Stimulated activated naive CD8-positive, alpha-beta T cell treated with anti-CD3 and anti-CD28 coated beads, Interleukin-15, amount 100 ng/mL, for 72 hours (primary cell): ENCODE data around the gene DCST2.

ENCODE experiments used
- ATAC-seq: fragments of 150-1000 bp; cut with Tn5 transposase; 2 replicates; pipeline ENCODE4 v1.10.0; 2021; ENCODE audit warnings: mild to moderate bottlenecking, moderate library complexity
- DNase-seq, 2 donors: peaks; one replicate each; pipeline ENCODE4 v3.0.0; 2021 to 2022
- H3K27ac Mint-ChIP-seq, 2 donors: one replicate each; pipeline ENCODE4 v1.8.0; 2022; ENCODE audit warnings: mild to moderate bottlenecking in 2 of 2, mixed read lengths in 2 of 2, moderate library complexity in 2 of 2
- H3K27me3 Mint-ChIP-seq: one replicate; pipeline ENCODE4 v1.8.0; 2022; ENCODE audit warnings: mixed read lengths
- H3K4me1 Mint-ChIP-seq: one replicate; pipeline ENCODE4 v1.8.0; 2022; ENCODE audit warnings: mild to moderate bottlenecking, mixed read lengths
- H3K4me3 Mint-ChIP-seq, 2 donors: one replicate each; pipeline ENCODE4 v1.8.0; 2022; ENCODE audit warnings: mild to moderate bottlenecking in 2 of 2, mixed read lengths in 2 of 2, moderate library complexity in 1 of 2
- H3K9me3 Mint-ChIP-seq, 2 donors: one replicate each; pipeline ENCODE4 v1.8.0; 2022; ENCODE audit warnings: mixed read lengths in 2 of 2

DCST2 gene

GRCh38 chr1:155073377-155074242 is 40.0 kb upstream of the DCST2 start:
- peak; percentile 38 for ATAC-seq

GRCh38 chr1:155072531-155073289 is 39.1 kb upstream of the DCST2 start:
- H3K4me3 Mint-ChIP-seq: no peak overlapping the region
- H3K27me3 Mint-ChIP-seq: peaks cover 8% of the 10 kb centered on the region
- H3K27ac Mint-ChIP-seq: no peak overlapping the region
- ATAC-seq (no peak), DNase-seq (no peak)
- no peaks in the 10 kb centered on the region for H3K9me3 Mint-ChIP-seq
- H3K4me1 Mint-ChIP-seq: peaks cover 42% of the 10 kb centered on the region

More at GRCh38 chr1:155073377-155074242, 40.0 kb upstream of the DCST2 start:
- no peak for DNase-seq
- Mint-ChIP-seq H3K27me3 (peaks cover 15% of the 10 kb centered on the region), H3K9me3 (no peaks in the 10 kb centered on the region), H3K4me3 (no peak overlapping the region), H3K4me1 (peaks cover 46% of the 10 kb centered on the region), H3K27ac (no peak overlapping the region)

- peaks cover 47% of the 10 kb centered on the region for H3K4me1 Mint-ChIP-seq
- DNase-seq (no peak), ATAC-seq (no peak)
- H3K9me3 Mint-ChIP-seq: no peaks in the 10 kb centered on the region
- no peak overlapping the region for H3K27ac Mint-ChIP-seq
- H3K27me3 Mint-ChIP-seq: peaks cover 8% of the 10 kb centered on the region
- peak overlapping the region; percentile 41 to 62 for H3K4me3 Mint-ChIP-seq
Observed at GRCh38 chr1:155071701-155072100, 38.1 kb upstream of the DCST2 start.

- peaks cover 52% of the 10 kb centered on the region for H3K4me1 Mint-ChIP-seq
- peak; percentile 81 to 87 for DNase-seq
- peaks cover 8% of the 10 kb centered on the region for H3K27me3 Mint-ChIP-seq
- H3K27ac Mint-ChIP-seq: no peak overlapping the region
- peak; percentile 95 for ATAC-seq
- H3K4me3 Mint-ChIP-seq: peak overlapping the region; percentile 41 to 62
- H3K9me3 Mint-ChIP-seq: no peaks in the 10 kb centered on the region
Observed at GRCh38 chr1:155070721-155071569, 37.4 kb upstream of the DCST2 start.

- H3K4me1 Mint-ChIP-seq: peaks cover 53% of the 10 kb centered on the region
- peak overlapping the region; percentile 41 to 62 for H3K4me3 Mint-ChIP-seq
- no peak for ATAC-seq
- no peak overlapping the region for H3K27ac Mint-ChIP-seq
- no peaks in the 10 kb centered on the region for H3K9me3 Mint-ChIP-seq
- no peak for DNase-seq
- peaks cover 8% of the 10 kb centered on the region for H3K27me3 Mint-ChIP-seq
Observed at GRCh38 chr1:155070158-155070621, 36.6 kb upstream of the DCST2 start.

- ATAC-seq (no peak), DNase-seq (no peak)
- Mint-ChIP-seq H3K27ac (peak overlapping the region in 1 of 2 donors; percentile 16), H3K27me3 (peaks cover 8% of the 10 kb centered on the region), H3K4me3 (no peak overlapping the region), H3K4me1 (peaks cover 57% of the 10 kb centered on the region), H3K9me3 (no peaks in the 10 kb centered on the region)
Observed at GRCh38 chr1:155069551-155070157, 36.1 kb upstream of the DCST2 start.

- ATAC-seq (no peak), DNase-seq (no peak)
- H3K9me3 Mint-ChIP-seq: no peaks in the 10 kb centered on the region
- H3K4me3 Mint-ChIP-seq: no peak overlapping the region
- H3K27me3 Mint-ChIP-seq: peaks cover 8% of the 10 kb centered on the region
- H3K27ac Mint-ChIP-seq: peak overlapping the region in 1 of 2 donors; percentile 16
- peaks cover 55% of the 10 kb centered on the region for H3K4me1 Mint-ChIP-seq
Observed at GRCh38 chr1:155068599-155068998, 35.0 kb upstream of the DCST2 start.

- H3K27me3 Mint-ChIP-seq: peaks cover 5% of the 10 kb centered on the region
- ATAC-seq: no peak
- no peak overlapping the region for H3K27ac Mint-ChIP-seq
- no peak overlapping the region for H3K4me3 Mint-ChIP-seq
- DNase-seq: no peak
- peaks cover 61% of the 10 kb centered on the region for H3K4me1 Mint-ChIP-seq
- H3K9me3 Mint-ChIP-seq: no peaks in the 10 kb centered on the region
Observed at GRCh38 chr1:155066777-155067176, 33.2 kb upstream of the DCST2 start.

- no peaks in the 10 kb centered on the region for H3K27me3 Mint-ChIP-seq
- H3K4me3 Mint-ChIP-seq: peak overlapping the region; percentile 78 to 85
- no peak for ATAC-seq
- peaks cover 52% of the 10 kb centered on the region for H3K4me1 Mint-ChIP-seq
- DNase-seq: no peak
- no peak overlapping the region for H3K27ac Mint-ChIP-seq
- no peaks in the 10 kb centered on the region for H3K9me3 Mint-ChIP-seq
Observed at GRCh38 chr1:155064832-155065429, 31.4 kb upstream of the DCST2 start.

GRCh38 chr1:155064111-155064831 is 30.7 kb upstream of the DCST2 start:
- H3K27ac Mint-ChIP-seq: peak overlapping the region in 1 of 2 donors; percentile 0
- DNase-seq: peak in 1 of 2 donors; percentile 52
- H3K27me3 Mint-ChIP-seq: no peaks in the 10 kb centered on the region
- peaks cover 52% of the 10 kb centered on the region for H3K4me1 Mint-ChIP-seq
- H3K4me3 Mint-ChIP-seq: peak overlapping the region; percentile 78 to 85
- no peaks in the 10 kb centered on the region for H3K9me3 Mint-ChIP-seq
- ATAC-seq: peak; percentile 31

GRCh38 chr1:155063550-155064110 is 30.0 kb upstream of the DCST2 start, which contains the start of gene EFNA4:
Gene EFNA4, plus strand, starts transcription at chr1:155063740. Its CDS starts 84 bp downstream, at chr1:155063824.
- DNase-seq: peak; percentile 73 to 77
- H3K4me1 Mint-ChIP-seq: peaks cover 50% of the 10 kb centered on the region
- peak within 1 kb of the TSS; percentile 85 to 91 for H3K4me3 Mint-ChIP-seq
- no peaks in the 10 kb centered on the region for H3K9me3 Mint-ChIP-seq
- peak within 1 kb of the TSS in 1 of 2 donors; percentile 0 for H3K27ac Mint-ChIP-seq
- ATAC-seq: peak; percentile 83
- no peaks in the 10 kb centered on the region for H3K27me3 Mint-ChIP-seq

GRCh38 chr1:155062702-155063411 is 29.3 kb upstream of the DCST2 start:
- DNase-seq: peak; percentile 79 to 85
- Mint-ChIP-seq H3K4me1 (peaks cover 46% of the 10 kb centered on the region), H3K27me3 (no peaks in the 10 kb centered on the region), H3K27ac (no peak overlapping the region), H3K9me3 (no peaks in the 10 kb centered on the region), H3K4me3 (peak overlapping the region; percentile 85 to 91)
- peak; percentile 58 for ATAC-seq

GRCh38 chr1:155062151-155062686 is 28.6 kb upstream of the DCST2 start:
- no peak overlapping the region for H3K27ac Mint-ChIP-seq
- H3K4me3 Mint-ChIP-seq: peak overlapping the region in 1 of 2 donors; percentile 85
- ATAC-seq: no peak
- peaks cover 46% of the 10 kb centered on the region for H3K4me1 Mint-ChIP-seq
- no peaks in the 10 kb centered on the region for H3K9me3 Mint-ChIP-seq
- H3K27me3 Mint-ChIP-seq: no peaks in the 10 kb centered on the region
- DNase-seq: no peak
